GM12865 (cell line): ENCODE measurements around the gene ARHGAP42.

Source experiments
- DNase-seq: peaks from one replicate; pipeline ENCODE4 v3.0.0; 2010; ENCODE audit warnings: low read depth
- H3K4me3 ChIP-seq: 2 replicates; pipeline ENCODE4 v1.5.1; 2011; ENCODE audit warnings: mild to moderate bottlenecking, low read depth, low read length, control low read depth
- TF ChIP-seq, protein P1 (sequence below): IDR thresholded peaks from 2 replicates; pipeline ENCODE4 v1.5.1; 2011; ENCODE audit warnings: low read length, control low read depth, low read depth, inconsistent platforms; ENCODE audit not compliant: insufficient read depth; ENCODE audit errors: missing control alignments

ARHGAP42 gene

GRCh38 chr11:100703801-100704575 lies 16.9 kb downstream of the ARHGAP42 start:
- DNase-seq, result no peak

GRCh38 chr11:100705447-100705846 lies 18.4 kb downstream of the ARHGAP42 start:
- no peak for DNase-seq
- TF ChIP-seq, protein P1, sequence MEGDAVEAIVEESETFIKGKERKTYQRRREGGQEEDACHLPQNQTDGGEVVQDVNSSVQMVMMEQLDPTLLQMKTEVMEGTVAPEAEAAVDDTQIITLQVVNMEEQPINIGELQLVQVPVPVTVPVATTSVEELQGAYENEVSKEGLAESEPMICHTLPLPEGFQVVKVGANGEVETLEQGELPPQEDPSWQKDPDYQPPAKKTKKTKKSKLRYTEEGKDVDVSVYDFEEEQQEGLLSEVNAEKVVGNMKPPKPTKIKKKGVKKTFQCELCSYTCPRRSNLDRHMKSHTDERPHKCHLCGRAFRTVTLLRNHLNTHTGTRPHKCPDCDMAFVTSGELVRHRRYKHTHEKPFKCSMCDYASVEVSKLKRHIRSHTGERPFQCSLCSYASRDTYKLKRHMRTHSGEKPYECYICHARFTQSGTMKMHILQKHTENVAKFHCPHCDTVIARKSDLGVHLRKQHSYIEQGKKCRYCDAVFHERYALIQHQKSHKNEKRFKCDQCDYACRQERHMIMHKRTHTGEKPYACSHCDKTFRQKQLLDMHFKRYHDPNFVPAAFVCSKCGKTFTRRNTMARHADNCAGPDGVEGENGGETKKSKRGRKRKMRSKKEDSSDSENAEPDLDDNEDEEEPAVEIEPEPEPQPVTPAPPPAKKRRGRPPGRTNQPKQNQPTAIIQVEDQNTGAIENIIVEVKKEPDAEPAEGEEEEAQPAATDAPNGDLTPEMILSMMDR, result no peak
- no peak overlapping the region for H3K4me3 ChIP-seq

More at GRCh38 chr11:100703801-100704575, 16.9 kb downstream of the ARHGAP42 start:
- H3K4me3 ChIP-seq, result no peak overlapping the region
- TF ChIP-seq, protein P1, result no peak

GRCh38 chr11:100706179-100706578 lies 19.1 kb downstream of the ARHGAP42 start:
- TF ChIP-seq, protein P1, result no peak
- DNase-seq, result peak; percentile 50
- no peak overlapping the region for H3K4me3 ChIP-seq

GRCh38 chr11:100709233-100709957 lies 22.3 kb downstream of the ARHGAP42 start:
- DNase-seq, result peak; percentile 44
- TF ChIP-seq, protein P1, result no peak
- no peak overlapping the region for H3K4me3 ChIP-seq

GRCh38 chr11:100711984-100712383 lies 24.9 kb downstream of the ARHGAP42 start:
- no peak overlapping the region for H3K4me3 ChIP-seq
- no peak for DNase-seq
- TF ChIP-seq, protein P1, result no peak

DNA sequence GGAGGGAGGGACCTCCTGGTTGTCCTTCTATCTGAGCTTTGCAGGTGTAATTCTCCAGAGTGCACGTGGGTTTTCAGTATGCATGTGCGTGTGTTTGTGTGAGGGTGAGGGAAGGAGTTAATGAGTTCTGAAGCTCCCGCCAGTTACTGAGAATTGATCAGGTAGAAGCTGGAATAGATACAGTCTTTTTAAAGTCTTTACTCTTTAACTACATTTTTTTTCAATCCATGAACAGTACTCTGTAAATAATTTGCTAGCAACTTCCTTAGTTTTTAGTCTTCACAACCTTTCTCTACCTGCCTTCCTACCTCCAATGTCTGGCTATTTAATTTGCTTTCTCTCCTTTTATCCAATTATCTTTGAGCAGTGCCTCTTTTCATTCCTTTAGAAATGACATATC lies 25.5 kb downstream of the ARHGAP42 start:
- TF ChIP-seq, protein P1, result no peak
- no peak for DNase-seq
- no peak overlapping the region for H3K4me3 ChIP-seq
